Progenitor cell of endocrine pancreas (in vitro differentiated cells): ENCODE results near the gene DLGAP4. TPM values are rescaled to one million over a fixed set of nuclear protein-coding genes. Genes with fewer than 3 reads are reported as not detected.

Experiments
- DNase-seq: peaks from one replicate; pipeline ENCODE4 v3.0.0; 2021; ENCODE audit warnings: low spot score; ENCODE audit not compliant: unreplicated experiment
- H3K27ac Mint-ChIP-seq: 2 replicates; pipeline ENCODE4 v1.8.0; 2021; ENCODE audit warnings: mild to moderate bottlenecking, moderate library complexity, mixed read lengths
- H3K27me3 Mint-ChIP-seq: 2 replicates; pipeline ENCODE4 v1.8.0; 2021; ENCODE audit warnings: mixed read lengths
- H3K36me3 Mint-ChIP-seq: 2 replicates; pipeline ENCODE4 v1.8.0; 2022; ENCODE audit warnings: mixed read lengths; ENCODE audit not compliant: insufficient read depth
- H3K4me1 Mint-ChIP-seq: 2 replicates; pipeline ENCODE4 v1.8.0; 2021; ENCODE audit warnings: low read depth, mixed read lengths
- H3K4me3 Mint-ChIP-seq: 2 replicates; pipeline ENCODE4 v1.8.0; 2021; ENCODE audit warnings: low read depth, mild to moderate bottlenecking, moderate library complexity, mixed read lengths
- H3K9me3 Mint-ChIP-seq: 2 replicates; pipeline ENCODE4 v1.8.0; 2021; ENCODE audit warnings: low read depth, mixed read lengths
- CTCF ChIP-seq: fragments of 200-600 bp; sonication (generic); IDR thresholded peaks from one replicate; pipeline ENCODE4 v1.5.0; 2021; ENCODE audit warnings: antibody characterized with exemption, mild to moderate bottlenecking; ENCODE audit not compliant: unreplicated experiment
- total RNA-seq: library from RNA; stranded (reverse); gene quantifications from 2 replicates; pipeline ENCODE4 v1.2.1, GENCODE V29; 2021

DLGAP4 gene
- total RNA-seq, 1 donor from 2014 or later = 109 TPM

GRCh38 chr20:36496707-36497669 lies 190.8 kb downstream of the DLGAP4 start:
- H3K27me3 Mint-ChIP-seq = no peaks in the 10 kb centered on the region
- no peak overlapping the region for H3K4me3 Mint-ChIP-seq
- H3K9me3 Mint-ChIP-seq = no peaks in the 10 kb centered on the region
- no peak overlapping the region for H3K27ac Mint-ChIP-seq
- DNase-seq = no peak
- peaks cover 2% of the 10 kb centered on the region for H3K4me1 Mint-ChIP-seq
- TF ChIP-seq CTCF = no peak
- peaks cover 5% of the 10 kb centered on the region for H3K36me3 Mint-ChIP-seq

DNA sequence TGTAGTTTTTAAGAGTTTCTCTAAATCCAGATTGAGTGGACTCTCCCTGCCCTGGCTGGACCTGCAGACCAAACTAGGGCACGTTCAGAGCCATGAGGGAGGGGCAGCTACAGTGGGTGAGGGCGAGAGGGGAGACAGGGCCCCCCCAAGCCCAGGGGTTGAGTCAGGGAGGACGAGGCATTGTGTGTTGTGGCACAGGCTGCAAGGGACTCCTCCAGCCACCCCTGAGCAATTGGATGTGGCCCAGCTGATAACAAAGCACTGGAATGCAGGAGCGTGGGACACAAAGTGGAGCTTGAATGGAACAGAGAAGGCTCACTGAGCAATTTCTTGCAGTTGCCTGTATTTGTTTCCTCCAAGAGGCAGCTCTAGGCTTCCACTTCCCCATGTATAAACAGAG lies 191.7 kb downstream of the DLGAP4 start:
- peak overlapping the region; percentile 77 for H3K27ac Mint-ChIP-seq

GRCh38 chr20:36498386-36499179 lies 192.4 kb downstream of the DLGAP4 start:
- H3K4me3 Mint-ChIP-seq = no peak overlapping the region
- H3K27ac Mint-ChIP-seq = no peak overlapping the region
- no peak for DNase-seq
- H3K27me3 Mint-ChIP-seq = no peaks in the 10 kb centered on the region
- no peak for TF ChIP-seq CTCF
- peaks cover 2% of the 10 kb centered on the region for H3K4me1 Mint-ChIP-seq
- no peaks in the 10 kb centered on the region for H3K9me3 Mint-ChIP-seq
- peaks cover 8% of the 10 kb centered on the region for H3K36me3 Mint-ChIP-seq

More for the DNA sequence above, 191.7 kb downstream of the DLGAP4 start:
- no peak overlapping the region for H3K4me3 Mint-ChIP-seq
- H3K9me3 Mint-ChIP-seq = no peaks in the 10 kb centered on the region
- TF ChIP-seq CTCF = no peak
- H3K4me1 Mint-ChIP-seq = peaks cover 2% of the 10 kb centered on the region
- no peak for DNase-seq
- H3K36me3 Mint-ChIP-seq = peaks cover 5% of the 10 kb centered on the region
- no peaks in the 10 kb centered on the region for H3K27me3 Mint-ChIP-seq

- no peak for TF ChIP-seq CTCF
- no peak for DNase-seq
- peaks cover 10% of the 10 kb centered on the region for H3K36me3 Mint-ChIP-seq
- peaks cover 2% of the 10 kb centered on the region for H3K4me1 Mint-ChIP-seq
- H3K9me3 Mint-ChIP-seq = no peaks in the 10 kb centered on the region
- H3K27ac Mint-ChIP-seq = peak overlapping the region; percentile 9
- no peaks in the 10 kb centered on the region for H3K27me3 Mint-ChIP-seq
- H3K4me3 Mint-ChIP-seq = no peak overlapping the region
Measured at GRCh38 chr20:36499211-36499610, 193.1 kb downstream of the DLGAP4 start.
